CD14-positive monocyte (primary cell): ENCODE measurements around the gene MEF2D. TPM values are rescaled to one million over a fixed set of nuclear protein-coding genes. Genes with fewer than 3 reads are reported as not detected.
A peak's percentile ranks its signal among the peaks of the same experiment; 100 is the strongest.

ENCODE experiments used
- DNase-seq, 3 donors: peaks; one replicate each; pipeline ENCODE4 v3.0.0-alpha.2; 2011 to 2022
- H2AFZ ChIP-seq: 2 replicates; pipeline ENCODE4 v1.6.0; 2012; ENCODE audit warnings: mild to moderate bottlenecking, low read depth, low read length, inconsistent platforms; ENCODE audit not compliant: insufficient read depth, poor library complexity, severe bottlenecking
- H3K27ac ChIP-seq, 2 donors: 1 replicate in 1 of 2; 2 replicates in 1 of 2; pipeline ENCODE4 v1.5.1; 2012 to 2013; ENCODE audit warnings: low read length in 2 of 2, control low read depth in 1 of 2, inconsistent platforms in 1 of 2, low read depth in 1 of 2, mild to moderate bottlenecking in 1 of 2
- H3K27me3 ChIP-seq, 2 donors: one replicate each; pipeline versions ENCODE4 v1.6.0 to v1.6.1; 2011 to 2013; ENCODE audit warnings: low read length in 2 of 2; ENCODE audit not compliant: control insufficient read depth in 2 of 2, insufficient read depth in 2 of 2
- H3K36me3 ChIP-seq, 2 donors: replicated peaks in 1 of 2; 1 replicate in 1 of 2; 2 replicates in 1 of 2; pipeline versions ENCODE4 v1.5.1 to v1.6.1; 2012 to 2013; ENCODE audit warnings: low read length in 2 of 2, control low read depth in 1 of 2, inconsistent platforms in 1 of 2, mild to moderate bottlenecking in 1 of 2; ENCODE audit not compliant: insufficient read depth in 2 of 2, control insufficient read depth in 1 of 2
- H3K4me1 ChIP-seq, 2 donors: 1 replicate in 1 of 2; 2 replicates in 1 of 2; pipeline versions ENCODE4 v1.5.1 to v1.6.1; 2012 to 2013; ENCODE audit warnings: low read length in 2 of 2, control low read depth in 1 of 2, inconsistent platforms in 1 of 2, mild to moderate bottlenecking in 1 of 2, moderate library complexity in 1 of 2; ENCODE audit not compliant: insufficient read depth in 2 of 2, control insufficient read depth in 1 of 2
- H3K4me2 ChIP-seq: replicated peaks from 2 replicates; pipeline ENCODE3; 2012; ENCODE audit warnings: low read length, moderate library complexity, mild to moderate bottlenecking; ENCODE audit not compliant: poor library complexity, severe bottlenecking; ENCODE audit errors: extremely low read depth
- H3K4me3 ChIP-seq, 3 experiments: fragments of 200-600 bp in 1 of 3; sonication (generic) in 1 of 3; replicated peaks in 1 of 3; 1 replicate in 2 of 3; 2 replicates in 1 of 3; pipeline ENCODE4 v1.5.1; 2011 to 2013; ENCODE audit warnings: low read length in 3 of 3, mild to moderate bottlenecking in 3 of 3, control low read depth in 2 of 3, low read depth in 2 of 3, inconsistent platforms in 1 of 3, moderate library complexity in 1 of 3
- H3K79me2 ChIP-seq: 2 replicates; pipeline ENCODE4 v1.6.0; 2012; ENCODE audit warnings: mild to moderate bottlenecking, control low read depth, inconsistent platforms, low read length, moderate library complexity; ENCODE audit not compliant: insufficient read depth
- H3K9ac ChIP-seq: 2 replicates; pipeline ENCODE4 v1.6.0; 2017; ENCODE audit warnings: low read length, mild to moderate bottlenecking; ENCODE audit not compliant: insufficient read depth, poor library complexity, severe bottlenecking
- H3K9me3 ChIP-seq, 2 donors: replicated peaks in 1 of 2; 1 replicate in 1 of 2; 2 replicates in 1 of 2; pipeline versions ENCODE4 v1.5.1 to v1.6.1; 2012 to 2013; ENCODE audit warnings: low read length in 2 of 2, control low read depth in 1 of 2; ENCODE audit not compliant: control insufficient read depth in 1 of 2, insufficient read depth in 1 of 2
- H4K20me1 ChIP-seq: 2 replicates; pipeline ENCODE4 v1.6.0; 2012; ENCODE audit warnings: mild to moderate bottlenecking, low read length, control low read depth, moderate library complexity; ENCODE audit not compliant: insufficient read depth
- H3K27ac Mint-ChIP-seq, 7 donors: one replicate each; pipeline ENCODE4 v1.8.0; 2020; ENCODE audit warnings: mild to moderate bottlenecking in 7 of 7, mixed read lengths in 7 of 7, moderate library complexity in 6 of 7, inconsistent platforms in 2 of 7
- H3K27me3 Mint-ChIP-seq, 3 donors: one replicate each; pipeline ENCODE4 v1.8.0; 2021 to 2022; ENCODE audit warnings: low read depth in 3 of 3, mild to moderate bottlenecking in 3 of 3, mixed read lengths in 3 of 3, moderate library complexity in 3 of 3, inconsistent platforms in 1 of 3
- H3K36me3 Mint-ChIP-seq, 2 donors: one replicate each; pipeline ENCODE4 v1.8.0; 2020; ENCODE audit warnings: mixed read lengths in 2 of 2, inconsistent platforms in 1 of 2, mild to moderate bottlenecking in 1 of 2
- H3K4me1 Mint-ChIP-seq: one replicate; pipeline ENCODE4 v1.8.0; 2020; ENCODE audit warnings: mild to moderate bottlenecking, mixed read lengths
- H3K4me3 Mint-ChIP-seq, 2 donors: one replicate each; pipeline ENCODE4 v1.8.0; 2020; ENCODE audit warnings: mild to moderate bottlenecking in 2 of 2, mixed read lengths in 2 of 2, moderate library complexity in 1 of 2
- H3K9me3 Mint-ChIP-seq, 7 donors: one replicate each; pipeline ENCODE4 v1.8.0; 2020 to 2022; ENCODE audit warnings: mixed read lengths in 7 of 7, mild to moderate bottlenecking in 6 of 7, moderate library complexity in 6 of 7, inconsistent platforms in 2 of 7
- CTCF ChIP-seq: fragments of 200-600 bp; IDR thresholded peaks from one replicate; pipeline ENCODE4 v1.8.0; 2022; ENCODE audit warnings: antibody characterized with exemption, mild to moderate bottlenecking
- WGBS: methylation state at CpG from one replicate; pipeline ENCODE4 v1.1.5; 2013; ENCODE audit warnings: missing lambda C conversion rate; ENCODE audit not compliant: insufficient coverage; 5-methylcytosine and 5-hydroxymethylcytosine counted together
- intact Hi-C, 2 donors: fragments of 100-400 bp; cut with micrococcal nuclease; formaldehyde crosslinking; loops; one replicate each; pipeline versions ENCODE4 v1.15.0 to v1.15.1; 2023
- polyA plus RNA-seq, 3 donors: library from polyadenylated mRNA; depleted of rRNA in 1 of 3; unstranded in 2 of 3; stranded (reverse) in 1 of 3; fragments of 300-500 nt in 2 of 3; fragments of >200 nt in 1 of 3; fragmentation: Illumina TruSeq in 2 of 3; gene quantifications; 1 replicate in 2 of 3; 2 replicates in 1 of 3; pipeline ENCODE4 v1.2.3, GENCODE V29; 2012 to 2021

MEF2D gene
- polyA plus RNA-seq, 3 donors = 4.5 to 66.4 (median 8.0) TPM

GRCh38 chr1:156516821-156517220 is 16.2 kb upstream of the MEF2D start:
- Histone ChIP-seq H3K4me1 (peaks cover 12 to 33% of the 10 kb centered on the region in 2 donors), H3K4me2 (no peak overlapping the region), H3K79me2 (no peaks in the 10 kb centered on the region), H3K9ac (no peak overlapping the region), H3K27ac (no peak overlapping the region), H3K36me3 (no peaks in the 10 kb centered on the region), H3K4me3 (no peak overlapping the region), H2AFZ (no peak overlapping the region), H4K20me1 (no peaks in the 10 kb centered on the region), H3K9me3 (no peaks in the 10 kb centered on the region), H3K27me3 (no peaks in the 10 kb centered on the region)
- Mint-ChIP-seq H3K4me1 (peaks cover 31% of the 10 kb centered on the region), H3K4me3 (no peak overlapping the region), H3K27ac (peak overlapping the region in 3 of 7 donors; percentile 26 to 35 (median 32)), H3K27me3 (peaks cover 0 to 7% (median 0%) of the 10 kb centered on the region in 3 donors), H3K9me3 (peaks cover 0 to 14% (median 0%) of the 10 kb centered on the region in 7 donors), H3K36me3 (peaks cover 0 to 2% of the 10 kb centered on the region in 2 donors)
- no peak for TF ChIP-seq CTCF
- intact Hi-C loops = no loop called here
- DNase-seq = no peak
- no CpG with 5 or more reads among the region's 4 CpGs for WGBS

- Histone ChIP-seq H3K36me3 (no peaks in the 10 kb centered on the region), H2AFZ (no peak overlapping the region), H4K20me1 (no peaks in the 10 kb centered on the region), H3K27ac (peak overlapping the region in 1 of 2 donors; percentile 40), H3K4me3 (no peak overlapping the region), H3K4me1 (peaks cover 15 to 39% of the 10 kb centered on the region in 2 donors), H3K9me3 (no peaks in the 10 kb centered on the region), H3K27me3 (no peaks in the 10 kb centered on the region), H3K79me2 (no peaks in the 10 kb centered on the region), H3K4me2 (no peak overlapping the region), H3K9ac (no peak overlapping the region)
- Mint-ChIP-seq H3K36me3 (peaks cover 0 to 2% of the 10 kb centered on the region in 2 donors), H3K4me3 (no peak overlapping the region), H3K27ac (peak overlapping the region in 6 of 7 donors; percentile 21 to 87 (median 76)), H3K27me3 (peaks cover 0 to 7% (median 0%) of the 10 kb centered on the region in 3 donors), H3K9me3 (peaks cover 0 to 14% (median 0%) of the 10 kb centered on the region in 7 donors), H3K4me1 (peaks cover 38% of the 10 kb centered on the region)
- intact Hi-C loops = no loop called here
- TF ChIP-seq CTCF = no peak
- WGBS = no CpG with 5 or more reads among the region's 2 CpGs
- DNase-seq = peak; percentile 59 to 73 (median 67)
Observed at GRCh38 chr1:156515956-156516355, 15.4 kb upstream of the MEF2D start.
